ENCODE data around the gene TELO2.
A peak's percentile ranks its signal among the peaks of the same experiment; 100 is the strongest.
"Not testable (repeated sequence)": the region's sequence is repeated elsewhere in the genome, so short reads cannot be mapped to it uniquely, and the experiment has no call there.

TELO2 gene

GRCh38 chr16:1457489-1458245 is 35.5 kb upstream of the TELO2 start:
- H3K4me3 ChIP-seq (ENCODE audit: low read depth, low read length) = no peak overlapping the region

GRCh38 chr16:1458336-1458976 is 34.7 kb upstream of the TELO2 start:
- no peak overlapping the region for H3K4me3 ChIP-seq (ENCODE audit: low read depth, low read length)

DNA sequence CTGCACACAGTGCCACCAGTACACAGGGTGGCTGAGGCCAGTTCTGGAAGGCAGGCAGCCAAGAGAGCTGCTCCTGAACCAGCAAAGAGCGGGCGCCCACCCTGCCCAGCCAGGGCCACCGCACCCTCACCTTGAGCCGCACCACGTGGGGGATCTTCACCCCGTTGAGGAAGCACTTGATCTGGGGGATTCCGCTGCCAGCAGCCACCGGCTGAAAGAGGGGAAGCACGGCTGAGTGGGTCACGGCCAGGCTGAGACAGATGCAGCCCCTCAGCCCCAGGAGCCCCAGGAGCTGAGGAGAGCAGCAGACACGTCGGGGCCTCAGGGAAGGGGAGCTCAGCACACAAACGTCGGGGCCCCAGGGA is 34.2 kb upstream of the TELO2 start:
- H3K4me3 ChIP-seq (ENCODE audit: low read depth, low read length) = no peak overlapping the region

- H3K4me3 ChIP-seq (ENCODE audit: low read depth, low read length) = no peak overlapping the region
Measured at GRCh38 chr16:1459967-1460366, 33.2 kb upstream of the TELO2 start.

DNA sequence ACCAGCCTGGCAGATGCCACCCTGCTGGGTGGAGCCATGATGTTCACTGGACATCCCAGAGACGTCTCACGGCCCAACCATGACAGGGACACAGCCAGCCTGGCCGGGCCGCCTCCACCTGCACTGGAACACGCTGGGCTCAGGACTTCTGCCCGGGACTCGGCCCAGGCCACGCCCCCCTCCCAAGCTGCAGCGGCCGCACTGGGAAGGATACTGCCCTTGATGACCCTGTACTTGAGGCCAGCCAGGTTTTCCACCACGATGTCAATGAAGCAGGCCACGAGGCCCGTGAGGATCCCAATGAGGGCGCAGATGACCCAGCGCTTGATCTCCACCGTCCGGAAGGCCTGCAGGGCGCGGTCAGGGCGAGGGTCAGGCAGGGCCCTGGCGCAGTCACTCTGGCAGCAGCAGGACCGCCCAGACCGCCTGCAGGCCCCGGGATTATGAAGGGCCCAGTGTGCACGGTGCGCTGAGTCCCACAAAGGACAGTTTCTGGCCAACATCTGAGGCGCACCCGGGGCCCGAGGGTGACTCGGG is 32.5 kb upstream of the TELO2 start:
- no peak overlapping the region for H3K4me3 ChIP-seq (ENCODE audit: low read depth, low read length)

DNA sequence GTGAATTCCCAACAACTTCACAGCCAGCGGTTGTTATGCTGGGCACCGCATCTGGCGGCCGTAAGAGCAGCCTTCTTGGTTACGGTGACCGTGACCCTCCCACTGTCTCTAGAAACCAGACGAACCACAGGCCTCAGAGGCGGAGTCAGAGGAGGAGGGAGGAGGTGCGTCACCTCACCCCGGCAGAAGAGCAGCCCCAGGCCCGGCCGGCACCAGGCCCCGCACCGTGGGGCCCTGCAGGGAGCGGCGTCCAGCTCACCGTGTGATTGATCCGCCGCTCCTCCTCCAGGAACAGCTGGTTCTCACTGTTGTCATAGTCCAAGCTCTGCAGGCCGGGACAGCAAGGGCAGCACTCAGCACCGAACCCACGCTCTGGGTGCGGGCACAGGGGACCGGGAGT is 32.0 kb upstream of the TELO2 start:
- H3K4me3 ChIP-seq (ENCODE audit: low read depth, low read length) = no peak overlapping the region

DNA sequence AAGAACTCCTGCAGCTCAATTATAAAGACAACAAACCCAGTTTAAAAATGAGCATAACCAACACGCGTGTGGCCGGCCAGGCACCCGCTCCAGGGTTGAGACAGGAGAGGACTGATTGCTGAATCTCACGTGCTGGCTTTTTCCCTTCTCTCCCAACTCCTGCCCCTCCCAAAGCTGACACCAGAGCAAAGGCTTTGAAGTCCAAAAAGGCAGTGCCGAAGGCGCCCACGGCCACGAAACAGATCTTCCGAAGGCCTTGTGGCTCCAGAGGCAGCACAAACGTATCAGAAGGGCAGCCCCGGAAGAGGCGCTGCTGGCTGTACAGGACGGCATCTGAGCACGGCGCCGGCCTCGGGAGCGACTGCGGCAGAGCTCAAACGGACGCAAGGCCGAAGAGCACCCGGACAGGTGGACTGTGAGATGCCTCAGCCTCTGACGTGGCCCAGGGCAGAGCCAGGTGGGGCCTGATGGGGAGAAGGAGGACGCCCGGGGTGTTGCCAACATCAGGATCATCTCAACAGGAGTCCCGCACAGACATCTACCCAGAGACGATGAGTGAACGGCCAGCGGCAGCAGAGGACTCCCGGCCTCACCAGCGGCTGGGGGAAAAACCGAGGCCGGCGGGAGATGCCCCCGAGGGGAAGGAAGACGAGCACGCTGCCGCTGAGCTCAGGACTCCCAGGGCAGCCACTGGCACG is 28.8 kb upstream of the TELO2 start:
- no peak overlapping the region for H3K4me3 ChIP-seq (ENCODE audit: low read depth, low read length)

- no peak overlapping the region for H3K4me3 ChIP-seq (ENCODE audit: low read depth, low read length)
Measured at GRCh38 chr16:1464894-1465566, 28.1 kb upstream of the TELO2 start.

DNA sequence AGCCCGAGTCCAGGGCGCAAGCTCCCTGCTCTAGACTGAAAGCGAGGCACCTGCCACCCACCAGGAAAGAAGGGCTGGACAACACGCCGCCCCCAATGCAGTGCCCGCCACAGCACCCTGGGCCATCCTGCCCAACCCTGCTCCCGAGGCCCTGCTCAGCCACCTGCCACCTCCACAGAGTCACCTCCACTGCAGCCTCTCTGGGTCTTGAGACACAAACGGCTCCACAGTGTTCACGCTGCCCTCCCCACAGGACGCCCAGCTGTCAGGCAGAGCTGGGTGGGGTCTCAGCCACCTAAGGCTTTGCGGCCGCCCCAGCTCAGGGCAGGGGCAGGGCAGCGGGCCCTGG is 27.6 kb upstream of the TELO2 start:
- H3K4me3 ChIP-seq (ENCODE audit: low read depth, low read length) = no peak overlapping the region

- no peak overlapping the region for H3K4me3 ChIP-seq (ENCODE audit: low read depth, low read length)
Measured at GRCh38 chr16:1466054-1466453, 27.1 kb upstream of the TELO2 start.

DNA sequence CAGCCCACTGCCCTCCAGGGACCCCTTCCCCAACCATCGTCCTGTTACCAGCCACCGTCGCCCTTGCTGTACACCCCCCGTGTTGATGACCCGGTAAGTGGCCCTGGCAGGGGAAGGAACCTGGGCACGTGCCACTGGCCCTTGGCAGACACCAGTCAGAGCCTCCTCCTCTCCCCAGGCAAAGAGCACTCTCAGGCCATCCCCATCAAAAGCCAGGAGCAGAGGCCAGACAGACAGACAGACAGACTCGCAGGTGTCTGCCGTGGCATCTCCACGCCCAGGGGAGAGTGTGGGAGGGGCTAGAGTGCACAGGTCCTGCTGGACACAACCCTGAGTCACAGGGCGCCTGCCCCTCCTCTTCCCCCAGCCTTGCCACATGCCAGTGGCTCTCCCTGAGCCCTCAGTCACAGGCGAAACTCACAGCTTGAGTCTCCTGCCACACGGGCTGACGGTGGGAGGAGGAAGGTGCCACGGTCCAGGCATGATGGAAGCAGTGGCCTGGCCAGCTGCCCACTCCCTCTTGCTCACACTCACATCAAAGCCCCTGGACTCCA is 26.1 kb upstream of the TELO2 start:
- no peak overlapping the region for H3K4me3 ChIP-seq (ENCODE audit: low read depth, low read length)

DNA sequence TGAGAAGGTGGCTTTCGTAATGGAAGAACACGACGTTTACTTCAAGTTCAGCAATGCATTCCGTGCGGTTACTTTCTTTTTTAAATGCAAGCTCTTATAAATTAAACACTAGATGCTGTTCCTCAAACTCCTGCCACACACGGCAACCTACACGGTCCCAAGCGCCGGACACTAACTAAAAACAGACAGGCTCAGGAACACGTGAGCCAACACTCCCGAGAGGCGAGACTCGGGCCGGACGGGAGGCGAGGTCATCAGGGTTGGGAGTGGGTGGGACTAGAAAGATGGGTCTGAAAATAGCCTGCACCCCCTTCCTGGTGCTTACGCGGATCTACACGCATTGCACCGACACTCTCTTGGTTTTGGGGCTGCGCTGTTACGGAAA is 24.7 kb upstream of the TELO2 start:
- no peak overlapping the region for H3K4me3 ChIP-seq (ENCODE audit: low read depth, low read length)

- not testable (repeated sequence) for H3K4me3 ChIP-seq (ENCODE audit: low read depth, low read length)
Measured at GRCh38 chr16:1469141-1469540, 24.0 kb upstream of the TELO2 start.

DNA sequence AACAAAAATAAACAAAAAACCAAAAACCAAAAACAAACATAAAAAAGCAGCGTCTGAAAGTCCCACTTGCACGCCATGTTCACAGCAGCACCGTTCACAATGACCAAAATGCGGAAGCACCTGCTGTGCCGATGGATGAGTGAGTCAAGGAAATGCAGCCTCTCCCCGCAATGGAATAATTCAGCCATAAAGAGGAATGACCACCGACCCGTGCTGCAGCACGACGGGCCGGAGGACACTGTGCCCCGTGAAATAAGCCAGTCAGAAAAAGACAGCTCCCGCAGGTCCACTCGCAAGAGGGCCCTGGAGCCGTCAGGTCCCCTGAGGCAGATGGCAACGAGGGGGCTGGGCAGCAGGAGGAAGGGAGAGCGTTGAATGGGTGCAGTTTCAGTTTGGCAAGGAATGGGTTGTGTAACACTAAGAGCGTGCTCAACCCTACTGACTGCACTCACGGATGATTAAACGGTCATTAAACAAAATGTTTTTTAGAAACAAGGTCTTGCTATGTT is 23.4 kb upstream of the TELO2 start:
- H3K4me3 ChIP-seq (ENCODE audit: low read depth, low read length) = no peak overlapping the region

DNA sequence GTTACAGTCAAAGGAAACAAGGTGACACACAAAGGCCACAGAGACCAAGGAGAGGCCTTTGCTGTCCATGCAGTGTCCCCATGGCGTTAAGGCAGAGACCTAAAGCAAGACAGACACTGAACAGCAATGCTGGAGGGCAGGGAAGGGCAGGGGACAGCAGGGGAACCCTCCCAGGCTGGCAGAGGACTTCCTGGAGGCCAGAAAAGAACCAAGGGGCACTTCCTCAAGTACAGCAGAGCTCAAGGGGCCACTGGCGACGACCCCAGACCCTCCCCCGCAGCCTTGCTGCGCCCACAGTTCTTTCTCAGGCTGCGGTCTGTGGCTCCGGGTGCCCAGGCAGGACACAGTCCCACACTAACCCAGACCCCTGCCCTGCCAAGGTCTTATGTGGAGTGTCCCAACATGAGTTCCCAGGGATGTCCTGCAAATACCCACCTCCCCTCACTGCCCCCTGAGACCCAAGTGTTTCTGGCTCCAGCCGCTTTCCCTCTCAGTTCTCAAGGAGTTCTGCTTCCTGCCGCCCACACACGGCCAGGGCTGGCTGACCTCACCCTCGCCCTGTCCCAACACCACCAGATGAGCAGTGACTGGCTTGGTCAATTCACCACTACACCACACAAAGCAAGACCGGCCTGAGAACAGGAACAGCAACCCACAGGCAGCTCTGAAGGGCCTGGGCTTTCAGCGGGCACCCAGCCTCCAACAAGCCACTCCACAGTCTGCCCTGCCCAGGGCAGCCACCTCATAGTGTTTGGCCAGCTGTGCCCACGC is 22.5 kb upstream of the TELO2 start:
- no peak overlapping the region for H3K4me3 ChIP-seq (ENCODE audit: low read depth, low read length)

DNA sequence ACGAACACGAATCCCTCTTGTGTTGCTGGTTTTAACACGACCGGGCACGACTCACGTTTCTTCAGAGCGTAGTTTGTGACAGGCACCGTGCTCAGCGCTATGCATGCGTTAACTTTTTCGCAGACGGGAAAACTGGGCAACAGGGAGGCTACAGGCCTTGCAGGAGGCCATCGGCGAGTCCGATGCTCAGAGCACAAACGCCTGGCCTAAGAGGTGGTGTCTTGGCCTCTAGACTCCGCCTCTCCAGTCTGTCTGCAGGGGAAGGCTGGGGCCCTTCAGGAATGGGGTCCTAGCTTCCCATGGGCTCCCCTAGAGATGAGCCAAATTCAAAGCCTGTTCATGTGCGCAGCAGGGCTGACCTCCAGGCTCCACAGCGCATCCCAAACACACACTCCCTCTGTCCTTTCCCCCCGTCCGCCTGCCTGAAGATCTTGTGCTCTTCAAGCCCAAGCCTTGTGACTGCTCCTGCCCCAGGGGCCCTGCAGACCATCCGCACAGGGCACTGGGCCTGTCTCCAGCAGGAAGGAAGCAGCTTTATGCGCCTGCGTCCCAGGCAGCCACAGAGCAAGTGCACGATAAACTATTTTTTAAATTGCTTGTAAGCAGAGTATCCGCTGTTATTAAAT is 21.5 kb upstream of the TELO2 start:
- H3K4me3 ChIP-seq (ENCODE audit: low read depth, low read length) = no peak overlapping the region

DNA sequence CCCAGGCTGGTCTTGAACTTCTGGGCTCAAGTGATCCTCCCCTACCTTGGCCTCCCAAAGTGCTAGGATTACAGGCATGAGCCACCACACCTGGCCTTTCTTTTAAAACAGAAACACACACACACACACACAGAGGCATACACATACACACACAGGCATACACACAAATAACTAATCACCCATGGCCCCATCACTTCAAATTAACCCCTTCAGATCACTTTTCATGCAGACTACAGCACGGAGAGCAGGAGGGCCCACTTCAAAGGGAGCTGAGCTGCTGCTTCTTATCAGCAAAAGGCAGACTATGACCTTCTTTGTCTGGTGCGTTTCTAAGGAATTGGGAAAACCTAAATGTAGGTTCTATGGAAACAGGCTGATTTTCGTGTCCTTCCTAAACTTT is 20.2 kb upstream of the TELO2 start:
- no peak overlapping the region for H3K4me3 ChIP-seq (ENCODE audit: low read depth, low read length)

GRCh38 chr16:1474082-1474795 is 18.9 kb upstream of the TELO2 start:
- peak overlapping the region; percentile 62 for H3K4me3 ChIP-seq (ENCODE audit: low read depth, low read length)
